ENCODE data around the gene NBR1.
"Not testable (repeated sequence)": the region's sequence is repeated elsewhere in the genome, so short reads cannot be mapped to it uniquely, and the experiment has no call there.

The NBR1 gene

GRCh38 chr17:43140396-43141332 lies 30.4 kb upstream of the NBR1 start:
- Histone ChIP-seq H3K9me3 (ENCODE audit: insufficient read depth, low read length) (no peaks in the 10 kb centered on the region), H3K36me3 (ENCODE audit: insufficient read depth, insufficient read length, low read length) (peaks cover 34% of the 10 kb centered on the region), H3K9ac (ENCODE audit: insufficient read length, low read depth) (no peak overlapping the region), H3K4me1 (ENCODE audit: insufficient read depth, insufficient read length) (peaks cover 2% of the 10 kb centered on the region), H3K27me3 (ENCODE audit: insufficient read depth, insufficient read length) (no peaks in the 10 kb centered on the region), H3K4me3 (ENCODE audit: insufficient read length, low read depth) (no peak overlapping the region)
- no peak for DNase-seq (ENCODE audit: low read depth, low spot score)
- TF ChIP-seq YY1 (IDR thresholded peaks at IDR 0.05; ENCODE audit: insufficient read depth, insufficient read length) (no peak), SUZ12 (IDR thresholded peaks at IDR 0.05; ENCODE audit: extremely low read depth, insufficient read depth, insufficient read length) (no peak), ZNF274 (IDR thresholded peaks at IDR 0.05; ENCODE audit: low read depth, low read length) (no peak)

GRCh38 chr17:43142153-43142552 lies 28.9 kb upstream of the NBR1 start:
- no peaks in the 10 kb centered on the region for H3K27me3 ChIP-seq (ENCODE audit: insufficient read depth, insufficient read length)
- no peak overlapping the region for H3K4me3 ChIP-seq (ENCODE audit: insufficient read length, low read depth)
- no peak overlapping the region for H3K9ac ChIP-seq (ENCODE audit: insufficient read length, low read depth)
- DNase-seq (ENCODE audit: low read depth, low spot score), result no peak
- H3K4me1 ChIP-seq (ENCODE audit: insufficient read depth, insufficient read length), result peaks cover 2% of the 10 kb centered on the region
- H3K36me3 ChIP-seq (ENCODE audit: insufficient read depth, insufficient read length, low read length), result peaks cover 34% of the 10 kb centered on the region
- H3K9me3 ChIP-seq (ENCODE audit: insufficient read depth, low read length), result no peaks in the 10 kb centered on the region
- no peak for TF ChIP-seq ZNF274 (IDR thresholded peaks at IDR 0.05; ENCODE audit: low read depth, low read length)
- no peak for TF ChIP-seq YY1 (IDR thresholded peaks at IDR 0.05; ENCODE audit: insufficient read depth, insufficient read length)
- no peak for TF ChIP-seq SUZ12 (IDR thresholded peaks at IDR 0.05; ENCODE audit: extremely low read depth, insufficient read depth, insufficient read length)

GRCh38 chr17:43143201-43143600 lies 27.8 kb upstream of the NBR1 start:
- Histone ChIP-seq H3K36me3 (ENCODE audit: insufficient read depth, insufficient read length, low read length) (peaks cover 34% of the 10 kb centered on the region), H3K4me1 (ENCODE audit: insufficient read depth, insufficient read length) (peaks cover 2% of the 10 kb centered on the region), H3K9ac (ENCODE audit: insufficient read length, low read depth) (no peak overlapping the region), H3K27me3 (ENCODE audit: insufficient read depth, insufficient read length) (no peaks in the 10 kb centered on the region), H3K4me3 (ENCODE audit: insufficient read length, low read depth) (no peak overlapping the region), H3K9me3 (ENCODE audit: insufficient read depth, low read length) (no peaks in the 10 kb centered on the region)
- no peak for DNase-seq (ENCODE audit: low read depth, low spot score)
- TF ChIP-seq SUZ12 (IDR thresholded peaks at IDR 0.05; ENCODE audit: extremely low read depth, insufficient read depth, insufficient read length), result no peak
- TF ChIP-seq ZNF274 (IDR thresholded peaks at IDR 0.05; ENCODE audit: low read depth, low read length), result no peak
- no peak for TF ChIP-seq YY1 (IDR thresholded peaks at IDR 0.05; ENCODE audit: insufficient read depth, insufficient read length)

- H3K4me1 ChIP-seq (ENCODE audit: insufficient read depth, insufficient read length), result peaks cover 2% of the 10 kb centered on the region
- H3K9ac ChIP-seq (ENCODE audit: insufficient read length, low read depth), result no peak overlapping the region
- TF ChIP-seq YY1 (IDR thresholded peaks at IDR 0.05; ENCODE audit: insufficient read depth, insufficient read length) (no peak), SUZ12 (IDR thresholded peaks at IDR 0.05; ENCODE audit: extremely low read depth, insufficient read depth, insufficient read length) (no peak), ZNF274 (IDR thresholded peaks at IDR 0.05; ENCODE audit: low read depth, low read length) (no peak)
- H3K9me3 ChIP-seq (ENCODE audit: insufficient read depth, low read length), result no peaks in the 10 kb centered on the region
- DNase-seq (ENCODE audit: low read depth, low spot score), result peak; percentile 63
- H3K27me3 ChIP-seq (ENCODE audit: insufficient read depth, insufficient read length), result no peaks in the 10 kb centered on the region
- H3K4me3 ChIP-seq (ENCODE audit: insufficient read length, low read depth), result no peak overlapping the region
- peaks cover 17% of the 10 kb centered on the region for H3K36me3 ChIP-seq (ENCODE audit: insufficient read depth, insufficient read length, low read length)
These were observed 24.4 kb upstream of the NBR1 start for GRCh38 chr17:43146649-43147048.

GRCh38 chr17:43151880-43152456 lies 19.0 kb upstream of the NBR1 start:
- no peak overlapping the region for H3K4me3 ChIP-seq (ENCODE audit: insufficient read length, low read depth)
- TF ChIP-seq SUZ12 (IDR thresholded peaks at IDR 0.05; ENCODE audit: extremely low read depth, insufficient read depth, insufficient read length) (no peak), YY1 (IDR thresholded peaks at IDR 0.05; ENCODE audit: insufficient read depth, insufficient read length) (no peak), ZNF274 (IDR thresholded peaks at IDR 0.05; ENCODE audit: low read depth, low read length) (no peak)
- no peaks in the 10 kb centered on the region for H3K4me1 ChIP-seq (ENCODE audit: insufficient read depth, insufficient read length)
- no peak overlapping the region for H3K9ac ChIP-seq (ENCODE audit: insufficient read length, low read depth)
- no peak for DNase-seq (ENCODE audit: low read depth, low spot score)
- no peaks in the 10 kb centered on the region for H3K27me3 ChIP-seq (ENCODE audit: insufficient read depth, insufficient read length)
- H3K36me3 ChIP-seq (ENCODE audit: insufficient read depth, insufficient read length, low read length), result peaks cover 12% of the 10 kb centered on the region
- H3K9me3 ChIP-seq (ENCODE audit: insufficient read depth, low read length), result peaks cover 9% of the 10 kb centered on the region; the same call in 1 of the 2 replicates

- not testable (repeated sequence) for DNase-seq (ENCODE audit: low read depth, low spot score); H3K4me1 ChIP-seq (ENCODE audit: insufficient read depth, insufficient read length); H3K9me3 ChIP-seq (ENCODE audit: insufficient read depth, low read length)
These were observed 17.7 kb upstream of the NBR1 start for GRCh38 chr17:43153197-43153835.

GRCh38 chr17:43155666-43156065 lies 15.3 kb upstream of the NBR1 start:
- H3K27me3 ChIP-seq (ENCODE audit: insufficient read depth, insufficient read length), result no peaks in the 10 kb centered on the region
- TF ChIP-seq YY1 (IDR thresholded peaks at IDR 0.05; ENCODE audit: insufficient read depth, insufficient read length) (no peak), ZNF274 (IDR thresholded peaks at IDR 0.05; ENCODE audit: low read depth, low read length) (no peak), SUZ12 (IDR thresholded peaks at IDR 0.05; ENCODE audit: extremely low read depth, insufficient read depth, insufficient read length) (no peak)
- DNase-seq (ENCODE audit: low read depth, low spot score), result no peak
- peaks cover 9% of the 10 kb centered on the region; the same call in 1 of the 2 replicates for H3K9me3 ChIP-seq (ENCODE audit: insufficient read depth, low read length)
- H3K9ac ChIP-seq (ENCODE audit: insufficient read length, low read depth), result no peak overlapping the region
- peaks cover 16% of the 10 kb centered on the region for H3K36me3 ChIP-seq (ENCODE audit: insufficient read depth, insufficient read length, low read length)
- H3K4me3 ChIP-seq (ENCODE audit: insufficient read length, low read depth), result no peak overlapping the region
- H3K4me1 ChIP-seq (ENCODE audit: insufficient read depth, insufficient read length), result no peaks in the 10 kb centered on the region

More at GRCh38 chr17:43153197-43153835, 17.7 kb upstream of the NBR1 start:
- not testable (repeated sequence) for H3K4me3 ChIP-seq (ENCODE audit: insufficient read length, low read depth); H3K9ac ChIP-seq (ENCODE audit: insufficient read length, low read depth); H3K27me3 ChIP-seq (ENCODE audit: insufficient read depth, insufficient read length)
- peaks cover 12% of the 10 kb centered on the region for H3K36me3 ChIP-seq (ENCODE audit: insufficient read depth, insufficient read length, low read length)

- H3K4me1 ChIP-seq (ENCODE audit: insufficient read depth, insufficient read length); H3K9me3 ChIP-seq (ENCODE audit: insufficient read depth, low read length); H3K27me3 ChIP-seq (ENCODE audit: insufficient read depth, insufficient read length); H3K9ac ChIP-seq (ENCODE audit: insufficient read length, low read depth); DNase-seq (ENCODE audit: low read depth, low spot score); H3K4me3 ChIP-seq (ENCODE audit: insufficient read length, low read depth): not testable (repeated sequence)
- peaks cover 14% of the 10 kb centered on the region for H3K36me3 ChIP-seq (ENCODE audit: insufficient read depth, insufficient read length, low read length)
These were observed 11.8 kb upstream of the NBR1 start for GRCh38 chr17:43159232-43159631.

- not testable (repeated sequence) for H3K4me3 ChIP-seq (ENCODE audit: insufficient read length, low read depth); H3K9ac ChIP-seq (ENCODE audit: insufficient read length, low read depth)
- peaks cover 12% of the 10 kb centered on the region for H3K36me3 ChIP-seq (ENCODE audit: insufficient read depth, insufficient read length, low read length)
These were observed 11.1 kb upstream of the NBR1 start for GRCh38 chr17:43159957-43160356.

GRCh38 chr17:43165971-43166370 lies 5.0 kb upstream of the NBR1 start:
- H3K27me3 ChIP-seq (ENCODE audit: insufficient read depth, insufficient read length); H3K9me3 ChIP-seq (ENCODE audit: insufficient read depth, low read length); H3K4me1 ChIP-seq (ENCODE audit: insufficient read depth, insufficient read length); H3K4me3 ChIP-seq (ENCODE audit: insufficient read length, low read depth); H3K9ac ChIP-seq (ENCODE audit: insufficient read length, low read depth); DNase-seq (ENCODE audit: low read depth, low spot score): not testable (repeated sequence)
- H3K36me3 ChIP-seq (ENCODE audit: insufficient read depth, insufficient read length, low read length), result peaks cover 10% of the 10 kb centered on the region

More at GRCh38 chr17:43159957-43160356, 11.1 kb upstream of the NBR1 start:
- H3K27me3 ChIP-seq (ENCODE audit: insufficient read depth, insufficient read length); H3K4me1 ChIP-seq (ENCODE audit: insufficient read depth, insufficient read length); H3K9me3 ChIP-seq (ENCODE audit: insufficient read depth, low read length); DNase-seq (ENCODE audit: low read depth, low spot score): not testable (repeated sequence)
